HG03103 (cell line): ENCODE results near the gene SLC35A5.
"Not testable (repeated sequence)": the region's sequence is repeated elsewhere in the genome, so short reads cannot be mapped to it uniquely, and the experiment has no call there.

Experiments
- ATAC-seq: cut with Tn5 transposase; IDR thresholded peaks from one replicate; pipeline ENCODE4 v1.9.1; 2021; ENCODE audit warnings: low read depth; ENCODE audit not compliant: unreplicated experiment

Gene SLC35A5

DNA sequence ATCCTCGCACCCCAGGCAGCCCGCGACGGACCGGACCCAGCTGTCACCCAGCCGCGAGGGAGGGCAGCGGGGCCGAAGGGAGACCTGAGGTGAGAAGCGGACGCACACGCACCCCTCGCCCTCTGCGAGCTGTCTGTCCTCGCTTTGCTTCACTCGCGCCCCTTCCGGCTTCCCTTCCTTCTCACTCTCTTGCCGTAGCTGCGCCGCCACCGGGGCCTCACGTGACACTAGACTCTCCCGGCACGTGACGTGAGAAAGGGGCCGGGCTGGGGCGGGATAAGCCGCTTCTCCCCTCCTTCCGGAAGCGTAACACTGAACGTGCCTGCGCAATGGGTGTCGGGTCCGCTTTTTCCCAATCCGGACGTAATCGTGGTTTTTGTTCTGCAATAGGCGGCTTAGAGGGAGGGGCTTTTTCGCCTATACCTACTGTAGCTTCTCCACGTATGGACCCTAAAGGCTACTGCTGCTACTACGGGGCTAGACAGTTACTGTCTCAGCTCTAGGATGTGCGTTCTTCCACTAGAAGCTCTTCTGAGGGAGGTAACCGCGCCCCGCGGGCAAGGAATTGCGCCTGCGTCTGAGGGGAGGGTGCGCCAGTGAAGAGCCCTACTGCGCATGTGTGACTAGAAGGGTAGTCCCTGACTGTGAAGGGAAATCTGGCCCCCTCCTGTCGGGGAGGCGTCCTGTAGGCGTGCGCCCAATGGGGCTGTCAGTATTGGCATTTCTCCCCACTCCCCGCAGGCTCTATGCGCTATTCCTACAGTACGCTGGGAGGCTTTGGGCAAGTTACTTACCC lies at the start of gene SLC35A5, which contains the start of gene ATG3:
Gene SLC35A5 (plus strand): TSS at position 312 of the 796 bp plus-strand sequence. CDS start 1,359 bp downstream, outside the sequence.
Gene ATG3 (minus strand): TSS at position 229 of the 796 bp plus-strand sequence. CDS start 434 bp downstream, outside the sequence.
- peak; percentile 71 for ATAC-seq

DNA sequence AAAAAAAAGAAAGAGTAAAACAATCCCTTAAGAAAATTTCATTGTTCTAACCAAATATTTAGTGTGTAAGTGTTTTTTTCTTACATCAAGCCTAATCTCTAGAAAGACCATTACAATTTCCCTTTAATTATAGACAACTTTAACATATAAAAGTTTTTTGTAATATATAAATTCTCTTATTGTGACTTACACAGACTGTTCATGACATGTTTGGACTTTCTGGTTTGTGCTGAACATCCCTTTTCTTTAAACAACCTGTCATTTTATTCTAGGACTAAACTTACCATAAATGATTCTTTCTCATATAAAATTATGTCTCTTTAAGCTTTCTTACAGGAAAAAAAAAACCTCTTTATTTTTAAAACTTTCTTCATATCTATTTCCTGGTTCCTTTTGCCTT lies 49.5 kb upstream of the SLC35A5 start:
- no peak for ATAC-seq

DNA sequence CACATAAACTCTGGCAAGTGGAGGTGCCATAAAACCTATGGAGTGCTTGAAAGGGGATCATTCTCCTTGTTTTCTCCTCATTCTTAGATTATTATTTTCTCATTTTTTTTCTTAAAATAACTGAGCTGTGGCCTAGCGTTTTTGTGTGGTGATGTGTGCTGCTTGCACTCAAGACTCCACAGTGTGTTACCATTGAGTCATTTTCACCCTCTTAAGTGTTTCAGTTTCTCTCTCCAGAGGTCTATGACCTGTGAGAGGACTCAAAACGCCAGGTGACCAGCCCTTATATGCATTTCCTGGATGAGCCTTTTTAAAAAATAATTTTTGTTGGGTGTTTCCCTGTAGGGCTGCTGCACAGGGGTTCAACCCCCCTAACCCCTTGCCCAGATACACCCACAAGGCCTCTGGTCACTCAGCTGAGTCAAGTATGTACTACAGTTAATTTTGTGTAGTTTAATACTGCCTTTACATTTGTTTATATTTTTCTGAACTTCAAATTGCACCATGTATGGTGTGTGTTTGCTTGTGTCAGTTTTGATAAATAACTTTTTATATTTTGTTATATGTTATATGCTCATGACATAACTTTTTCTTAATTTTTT lies 47.2 kb upstream of the SLC35A5 start:
- ATAC-seq: peak; percentile 99

DNA sequence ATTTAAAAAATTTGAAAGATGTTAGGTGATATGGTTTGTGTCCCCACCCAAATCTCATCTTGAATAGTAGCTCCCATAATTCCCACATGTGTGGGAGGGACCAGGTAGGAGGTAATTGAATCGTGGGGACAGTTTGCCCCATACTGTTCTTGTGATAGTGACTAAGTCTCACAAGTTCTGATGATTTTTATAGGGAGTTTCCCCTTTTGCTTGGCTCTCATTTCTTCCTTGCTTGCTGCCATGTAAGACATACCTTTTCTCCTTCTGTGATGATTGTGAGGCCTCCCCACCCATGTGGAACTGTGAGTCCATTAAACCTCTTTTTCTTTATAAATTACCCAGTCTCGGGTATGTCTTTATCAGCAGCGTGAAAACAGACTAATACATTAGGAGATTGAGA lies 42.9 kb upstream of the SLC35A5 start:
- ATAC-seq: not testable (repeated sequence)

GRCh38 chr3:112519424-112520001 lies 42.3 kb upstream of the SLC35A5 start:
- peak; percentile 56 for ATAC-seq

GRCh38 chr3:112524127-112524526 lies 37.7 kb upstream of the SLC35A5 start:
- ATAC-seq: not testable (repeated sequence)

- no peak for ATAC-seq
Observed at GRCh38 chr3:112530573-112530972, 31.3 kb upstream of the SLC35A5 start.

DNA sequence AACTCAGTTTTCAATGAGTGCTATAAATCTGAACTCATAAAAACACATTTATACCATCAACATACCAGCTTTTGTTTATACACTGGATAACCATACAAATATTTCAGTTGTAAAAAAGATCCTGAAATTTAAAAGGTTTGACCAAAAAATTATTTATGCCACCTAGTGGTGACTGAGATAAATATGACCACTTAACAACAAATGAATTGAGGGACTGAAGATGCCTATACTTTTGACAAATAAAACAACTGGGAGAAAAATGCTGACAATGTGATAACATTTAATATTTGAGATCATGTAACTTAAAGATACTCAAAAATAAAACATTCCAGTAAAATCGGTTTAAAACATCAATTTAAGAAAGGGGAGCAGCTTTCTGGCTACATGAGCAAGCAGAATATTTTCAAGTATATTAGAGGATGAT lies 30.5 kb upstream of the SLC35A5 start:
- no peak for ATAC-seq

DNA sequence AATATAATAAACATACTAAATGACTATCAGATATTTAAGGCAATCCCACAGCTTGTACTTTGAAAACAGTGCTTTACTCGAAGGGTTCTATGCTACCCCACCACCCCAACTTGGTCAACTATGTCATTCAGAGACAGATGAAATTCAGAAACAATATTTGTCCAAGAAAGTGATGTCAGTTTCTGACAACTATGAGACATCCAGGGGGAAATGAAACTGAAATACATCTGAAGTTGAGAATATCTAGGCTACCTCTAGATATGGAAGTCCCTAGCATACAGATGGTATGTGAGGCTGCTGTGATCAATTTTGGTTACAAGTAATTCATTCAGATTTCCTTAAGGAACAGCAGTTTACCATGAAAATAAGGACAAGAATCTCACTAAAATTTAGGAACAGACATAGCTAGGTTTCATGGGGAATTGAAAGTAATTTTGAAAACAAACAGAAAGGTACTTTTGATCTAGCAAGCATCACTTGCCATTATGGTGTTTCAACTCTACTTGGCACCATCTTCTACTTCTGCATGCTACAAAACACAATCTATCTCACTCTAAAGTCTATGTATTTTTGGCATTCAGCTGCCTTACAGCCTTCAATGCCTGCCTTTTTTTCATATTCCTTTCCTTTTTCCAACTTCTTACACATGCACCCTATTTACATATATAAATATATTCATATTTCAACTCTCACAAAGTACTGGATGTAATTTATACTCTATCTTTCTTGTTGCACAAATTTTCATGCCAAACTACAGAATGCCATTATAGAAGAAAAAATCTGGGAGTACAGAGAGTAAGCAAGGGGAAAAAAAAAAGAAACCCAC lies 21.8 kb upstream of the SLC35A5 start:
- ATAC-seq: peak; percentile 92

GRCh38 chr3:112546216-112546759 lies 15.6 kb upstream of the SLC35A5 start:
- ATAC-seq: no peak

DNA sequence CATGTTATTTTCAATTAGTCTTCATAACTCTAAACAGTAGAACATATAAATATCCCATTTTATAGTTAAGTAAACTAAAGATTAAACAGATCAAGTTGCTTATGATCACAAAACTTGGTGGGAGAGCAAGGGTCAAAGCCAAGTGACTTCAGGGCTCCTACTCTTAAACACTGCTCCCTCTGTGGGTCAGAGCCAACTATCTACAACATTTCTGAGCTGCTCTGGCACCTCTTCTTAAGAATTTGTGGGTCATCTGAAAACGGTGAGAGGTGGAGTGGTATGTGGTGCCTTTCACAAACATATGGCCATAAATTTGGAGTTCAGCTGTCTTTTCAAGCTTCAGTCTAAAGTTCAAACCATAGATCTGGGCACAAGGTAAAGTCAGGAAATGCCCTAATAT lies 11.0 kb upstream of the SLC35A5 start:
- no peak for ATAC-seq

DNA sequence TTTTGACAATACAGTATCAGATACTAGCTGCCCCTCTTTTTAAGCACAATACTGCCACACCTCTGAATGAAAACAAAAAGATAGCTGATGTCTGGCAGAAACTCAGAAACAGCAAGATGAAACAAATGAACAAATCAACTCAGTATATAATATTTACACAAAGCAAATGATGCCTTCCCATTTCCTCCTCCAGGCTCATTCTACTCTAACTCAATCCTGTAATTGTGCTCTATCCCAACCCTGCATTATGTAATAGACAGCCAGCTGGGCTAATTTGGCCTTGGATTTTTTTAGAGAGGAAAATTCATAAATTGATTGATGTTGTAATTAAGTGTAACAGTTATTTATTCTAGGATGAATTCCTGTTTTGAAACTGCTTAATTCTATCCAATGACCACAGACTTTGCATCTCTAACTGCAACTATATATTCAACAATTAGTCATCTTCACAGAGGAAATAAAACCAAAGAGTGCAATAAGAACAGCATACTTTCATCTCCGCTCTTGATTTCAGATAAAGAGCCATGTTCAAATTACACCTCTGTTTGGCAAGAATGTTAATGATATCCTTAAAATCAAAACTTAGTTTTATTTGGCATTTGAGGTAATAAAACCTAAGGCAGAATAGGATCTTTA lies 6.2 kb upstream of the SLC35A5 start:
- no peak for ATAC-seq

- no peak for ATAC-seq
Observed at GRCh38 chr3:112557976-112558375, 3.9 kb upstream of the SLC35A5 start.

- no peak for ATAC-seq
Observed at GRCh38 chr3:112560307-112560706, 1.5 kb upstream of the SLC35A5 start.

DNA sequence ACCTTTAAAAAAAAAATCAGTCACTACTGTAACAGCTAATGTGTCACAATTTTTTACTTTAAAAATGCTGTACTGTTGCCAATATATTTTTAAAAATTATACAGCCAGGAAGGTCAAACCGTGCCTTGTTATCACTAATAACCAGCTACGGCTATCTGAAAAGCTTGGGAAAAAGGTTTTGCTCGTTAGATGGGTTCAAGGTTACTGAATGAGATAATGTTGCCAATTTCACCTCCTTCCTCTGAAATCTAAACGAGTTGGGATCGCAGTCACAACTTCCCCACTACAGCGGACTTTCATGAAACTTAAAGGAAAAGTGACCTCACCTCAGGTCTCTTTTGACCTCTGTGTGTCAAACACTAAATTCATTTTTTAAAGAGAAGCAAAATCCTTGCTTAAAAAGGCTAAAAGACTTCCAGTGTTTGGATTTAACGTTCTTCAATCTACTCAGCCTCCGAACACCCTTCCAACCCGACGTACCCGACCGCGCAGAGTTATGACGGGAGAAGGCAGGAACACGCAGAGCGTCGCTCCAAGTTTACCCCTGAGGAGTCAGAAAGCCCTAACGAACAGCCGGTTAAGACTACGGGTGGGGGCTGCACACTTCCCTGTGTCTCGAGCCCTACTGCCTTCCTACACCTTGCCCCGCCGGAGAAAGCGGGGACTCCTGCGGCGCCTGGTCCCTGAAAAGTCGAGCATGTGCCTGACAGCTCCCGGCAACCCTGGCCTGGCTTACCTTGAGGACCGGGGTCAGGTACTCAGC lies 943 bp upstream of the SLC35A5 start:
- ATAC-seq: peak; percentile 11

- ATAC-seq: peak; percentile 36
Observed at GRCh38 chr3:112561484-112561733, 436 bp upstream of the SLC35A5 start.

DNA sequence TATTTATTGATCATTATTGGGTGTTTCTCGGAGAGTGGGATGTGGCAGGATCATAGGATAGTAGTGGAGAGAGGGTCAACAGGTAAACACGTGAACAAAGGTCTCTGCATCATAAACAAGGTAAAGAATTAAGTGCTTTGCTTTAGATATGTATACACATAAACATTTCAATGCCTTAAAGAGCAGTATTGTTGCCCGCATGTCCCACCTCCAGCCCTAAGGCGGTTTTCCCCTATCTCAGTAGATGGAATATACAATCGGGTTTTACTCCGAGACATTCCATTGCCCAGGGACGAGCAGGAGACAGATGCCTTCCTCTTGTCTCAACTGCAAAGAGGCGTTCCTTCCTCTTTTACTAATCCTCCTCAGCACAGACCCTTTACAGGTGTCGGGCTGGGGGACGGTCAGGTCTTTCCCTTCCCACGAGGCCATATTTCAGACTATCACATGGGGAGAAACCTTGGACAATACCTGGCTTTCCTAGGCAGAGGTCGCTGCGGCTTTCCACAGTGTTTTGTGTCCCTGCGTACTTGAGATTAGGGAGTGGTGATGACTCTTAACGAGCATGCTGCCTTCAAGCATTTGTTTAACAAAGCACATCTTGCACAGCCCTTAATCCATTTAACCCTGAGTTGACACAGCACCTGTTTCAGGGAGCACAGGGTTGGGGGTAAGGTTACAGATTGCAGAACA lies 2.5 kb downstream of the SLC35A5 start:
- not testable (repeated sequence) for ATAC-seq

- no peak for ATAC-seq
Observed at GRCh38 chr3:112564940-112565305, 3.1 kb downstream of the SLC35A5 start.

GRCh38 chr3:112568642-112569041 lies 6.8 kb downstream of the SLC35A5 start:
- no peak for ATAC-seq
